Epithelial cell of proximal tubule (primary cell): Measurements from ENCODE around the gene HSD17B8. TPM values are rescaled to one million over a fixed set of nuclear protein-coding genes. Genes with fewer than 3 reads are reported as not detected.

Experiments used
- DNase-seq: peaks from one replicate; pipeline ENCODE4 v3.0.0-alpha.2; 2011; ENCODE audit warnings: low read depth
- H3K4me3 ChIP-seq: 2 replicates; pipeline ENCODE4 v1.5.1; 2011; ENCODE audit warnings: low read depth, mild to moderate bottlenecking, low read length
- total RNA-seq: library from RNA; depleted of rRNA; stranded (reverse); fragments of >200 nt; gene quantifications from 2 replicates; pipeline ENCODE4 v1.2.3, GENCODE V29; 2015
- TF ChIP-seq, protein P1 (sequence below): conservative IDR thresholded peaks from 2 replicates; pipeline ENCODE4 v1.5.1; 2012; ENCODE audit warnings: low read depth, mild to moderate bottlenecking, low read length

The HSD17B8 gene
- total RNA-seq, result 16.3 and 16.9 TPM in 2 replicates

DNA sequence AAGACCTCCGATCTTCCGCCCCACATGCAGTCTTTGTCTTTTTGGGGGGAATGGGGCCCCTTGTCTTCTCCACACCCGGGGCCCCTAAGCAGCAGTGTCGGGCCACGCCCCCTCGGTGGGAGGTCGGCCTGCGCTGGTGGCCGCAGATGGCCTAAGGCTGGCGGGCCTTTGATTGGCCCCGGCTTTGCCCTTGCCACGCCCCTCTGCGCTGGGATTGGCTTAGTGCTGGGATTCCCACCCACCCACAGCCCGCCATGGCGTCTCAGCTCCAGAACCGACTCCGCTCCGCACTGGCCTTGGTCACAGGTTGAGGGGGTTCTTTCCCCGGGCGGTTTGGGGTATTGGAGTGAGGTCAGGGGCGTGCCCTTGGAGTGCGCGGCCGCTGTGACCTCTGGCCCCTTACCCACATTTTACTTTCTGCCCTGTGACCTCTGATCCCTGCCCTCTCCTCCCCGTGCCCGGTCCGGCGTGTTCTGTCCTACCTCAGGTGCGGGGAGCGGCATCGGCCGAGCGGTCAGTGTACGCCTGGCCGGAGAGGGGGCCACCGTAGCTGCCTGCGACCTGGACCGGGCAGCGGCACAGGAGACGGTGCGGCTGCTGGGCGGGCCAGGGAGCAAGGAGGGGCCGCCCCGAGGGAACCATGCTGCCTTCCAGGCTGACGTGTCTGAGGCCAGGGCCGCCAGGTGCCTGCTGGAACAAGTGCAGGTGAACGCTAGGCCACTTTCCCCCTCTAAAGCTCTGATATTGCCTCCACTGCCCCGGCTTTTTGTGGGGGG is at the start of gene HSD17B8:
Gene HSD17B8, plus strand, starts transcription at position 241 of the 776 bp plus-strand sequence. Its CDS starts 14 bp downstream, at position 255.
- TF ChIP-seq, protein P1, sequence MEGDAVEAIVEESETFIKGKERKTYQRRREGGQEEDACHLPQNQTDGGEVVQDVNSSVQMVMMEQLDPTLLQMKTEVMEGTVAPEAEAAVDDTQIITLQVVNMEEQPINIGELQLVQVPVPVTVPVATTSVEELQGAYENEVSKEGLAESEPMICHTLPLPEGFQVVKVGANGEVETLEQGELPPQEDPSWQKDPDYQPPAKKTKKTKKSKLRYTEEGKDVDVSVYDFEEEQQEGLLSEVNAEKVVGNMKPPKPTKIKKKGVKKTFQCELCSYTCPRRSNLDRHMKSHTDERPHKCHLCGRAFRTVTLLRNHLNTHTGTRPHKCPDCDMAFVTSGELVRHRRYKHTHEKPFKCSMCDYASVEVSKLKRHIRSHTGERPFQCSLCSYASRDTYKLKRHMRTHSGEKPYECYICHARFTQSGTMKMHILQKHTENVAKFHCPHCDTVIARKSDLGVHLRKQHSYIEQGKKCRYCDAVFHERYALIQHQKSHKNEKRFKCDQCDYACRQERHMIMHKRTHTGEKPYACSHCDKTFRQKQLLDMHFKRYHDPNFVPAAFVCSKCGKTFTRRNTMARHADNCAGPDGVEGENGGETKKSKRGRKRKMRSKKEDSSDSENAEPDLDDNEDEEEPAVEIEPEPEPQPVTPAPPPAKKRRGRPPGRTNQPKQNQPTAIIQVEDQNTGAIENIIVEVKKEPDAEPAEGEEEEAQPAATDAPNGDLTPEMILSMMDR, result no peak
- DNase-seq, result no peak
- H3K4me3 ChIP-seq, result peak within 1 kb of the TSS; percentile 87

DNA sequence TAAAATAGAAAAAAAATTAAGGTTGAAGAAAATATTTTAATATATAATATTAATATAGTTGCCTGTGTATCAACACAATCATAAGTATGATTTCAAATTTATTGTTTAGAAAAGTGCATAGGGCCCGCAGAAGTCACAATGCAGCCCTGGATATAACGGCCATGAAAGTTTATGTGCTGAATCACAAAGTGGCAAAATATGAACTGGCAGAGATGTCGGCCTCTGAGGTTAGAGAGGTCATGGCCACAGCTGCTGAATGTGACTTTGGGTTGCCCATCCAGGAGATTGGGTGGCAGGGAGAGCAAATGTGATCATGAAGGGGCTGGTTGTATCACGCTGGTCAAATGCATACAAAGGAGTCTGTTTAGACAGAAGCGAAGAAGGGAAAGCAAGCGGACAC is 47.9 kb upstream of the HSD17B8 start:
- DNase-seq, result no peak
- TF ChIP-seq, protein P1, result no peak
- H3K4me3 ChIP-seq, result no peak overlapping the region

DNA sequence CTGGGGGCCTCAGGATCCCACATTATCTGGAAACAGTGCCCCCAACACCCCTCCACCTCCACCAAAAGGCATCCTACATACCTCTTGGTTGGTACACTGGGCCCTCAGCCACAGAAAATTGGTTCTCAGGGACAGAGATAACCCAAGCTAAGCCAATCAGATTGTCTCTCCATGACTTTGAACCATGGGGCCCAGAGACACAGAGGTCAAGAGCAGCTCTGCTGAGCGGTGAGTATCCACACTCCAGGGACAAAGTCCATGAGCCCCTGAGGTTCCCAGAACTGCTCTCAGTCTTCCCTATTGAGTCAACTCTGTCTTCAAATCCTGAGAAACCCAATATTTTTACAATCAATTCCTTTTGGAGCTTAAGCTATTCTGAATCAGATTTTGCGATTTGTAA is 47.5 kb upstream of the HSD17B8 start:
- no peak overlapping the region for H3K4me3 ChIP-seq
- DNase-seq, result no peak
- TF ChIP-seq, protein P1, result no peak

DNA sequence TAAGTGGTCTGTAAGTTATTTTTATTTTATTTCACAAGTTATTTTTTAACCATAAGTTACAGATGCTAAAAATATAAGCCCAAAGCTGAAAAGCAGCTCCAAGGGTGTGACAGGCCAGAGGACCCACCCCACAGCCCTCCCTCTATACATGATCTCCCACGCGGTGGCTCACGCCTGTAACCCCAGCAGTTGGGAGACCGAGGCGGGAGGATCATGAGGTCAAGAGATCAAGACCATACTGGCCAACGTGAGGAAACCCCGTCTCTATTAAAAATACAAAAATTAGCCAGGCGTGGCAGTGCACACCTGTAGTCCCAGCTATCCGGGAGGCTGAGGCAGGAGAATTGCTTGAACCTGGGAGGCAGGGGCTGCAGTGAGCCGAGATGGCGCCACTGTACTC is 44.4 kb upstream of the HSD17B8 start:
- no peak overlapping the region for H3K4me3 ChIP-seq
- no peak for DNase-seq
- TF ChIP-seq, protein P1, result no peak

DNA sequence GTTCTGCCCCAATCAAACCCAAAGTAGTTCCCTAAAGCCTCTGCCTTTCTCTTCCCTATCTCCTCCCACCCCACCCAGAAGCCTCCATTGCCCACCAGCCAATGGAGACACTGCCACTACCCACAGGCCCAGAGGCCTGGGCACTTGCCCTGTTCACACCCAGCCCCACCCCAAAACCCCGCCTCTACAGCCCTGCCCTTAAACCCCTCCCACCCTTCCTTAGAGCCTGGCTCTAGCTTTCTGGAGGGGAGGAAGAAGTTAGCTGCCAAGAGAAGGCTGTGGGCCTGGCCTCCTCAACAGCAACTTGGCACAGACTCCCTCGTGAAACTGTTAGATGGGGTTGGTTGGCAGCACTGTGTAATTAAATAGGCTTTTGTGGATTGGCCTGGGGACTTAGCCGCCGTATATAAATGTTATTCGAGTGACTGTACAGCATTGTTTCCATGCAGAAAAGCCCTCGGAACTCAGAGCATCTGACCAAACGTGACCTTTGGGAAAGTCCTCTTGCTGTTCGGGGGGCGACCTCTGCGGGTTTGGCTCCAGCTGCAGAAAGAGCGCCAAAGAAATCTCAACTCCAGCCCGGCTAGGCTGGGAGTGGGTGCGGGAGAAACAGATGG is 43.6 kb upstream of the HSD17B8 start:
- no peak for DNase-seq
- H3K4me3 ChIP-seq, result no peak overlapping the region
- TF ChIP-seq, protein P1, result no peak

DNA sequence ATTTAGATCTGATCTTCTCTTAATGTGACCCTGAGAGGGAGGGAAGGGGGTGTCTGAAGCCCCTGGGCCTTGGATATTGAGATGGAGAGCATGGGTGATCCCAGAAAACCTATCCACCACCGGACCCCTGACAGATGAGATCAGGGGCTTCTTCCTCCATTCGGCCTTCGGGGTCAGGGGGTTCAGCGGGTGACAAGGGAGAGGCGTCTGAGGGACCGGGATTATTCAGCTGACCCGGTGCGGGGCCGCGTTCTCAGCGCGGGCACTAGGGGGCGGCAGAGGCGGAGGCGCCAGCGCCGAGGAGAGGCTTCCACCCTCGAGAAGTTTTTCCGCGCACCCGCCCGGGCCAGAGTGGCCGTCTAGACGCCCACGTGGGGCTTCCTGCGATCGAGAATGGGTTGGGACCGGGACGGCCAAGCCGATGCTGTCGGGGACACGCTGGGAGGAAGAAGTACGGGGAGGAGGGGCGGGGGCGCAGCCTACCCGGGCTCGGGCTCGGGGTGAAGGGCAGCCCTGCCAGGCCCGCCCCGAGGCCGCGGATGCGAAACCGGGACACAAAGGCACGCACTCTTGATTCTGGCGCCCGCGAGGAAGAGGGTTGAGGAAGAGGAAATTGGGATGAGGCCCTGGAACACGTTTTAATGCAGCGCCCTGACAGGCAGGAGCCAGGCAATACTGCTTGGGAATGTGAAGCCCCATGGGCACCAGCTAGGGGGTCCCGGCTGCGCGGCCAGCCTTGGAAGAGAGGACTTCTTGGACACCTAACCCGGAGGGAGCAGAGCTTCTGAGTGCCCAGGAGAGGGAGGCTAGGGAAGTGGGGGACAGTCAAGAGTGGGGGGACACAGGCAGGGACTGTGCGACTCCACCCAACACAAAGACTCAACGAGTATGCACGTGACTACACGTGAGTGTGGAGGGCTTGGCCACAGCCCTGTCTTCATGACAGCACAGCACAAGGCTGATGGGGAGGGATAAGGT is 42.8 kb upstream of the HSD17B8 start:
- peak overlapping the region; percentile 58 for H3K4me3 ChIP-seq
- TF ChIP-seq, protein P1, result peak; percentile 85
- no peak for DNase-seq
